ENCODE measurements around the gene CRYGA.
"Not testable (repeated sequence)": the region's sequence is repeated elsewhere in the genome, so short reads cannot be mapped to it uniquely, and the experiment has no call there.

CRYGA gene

DNA sequence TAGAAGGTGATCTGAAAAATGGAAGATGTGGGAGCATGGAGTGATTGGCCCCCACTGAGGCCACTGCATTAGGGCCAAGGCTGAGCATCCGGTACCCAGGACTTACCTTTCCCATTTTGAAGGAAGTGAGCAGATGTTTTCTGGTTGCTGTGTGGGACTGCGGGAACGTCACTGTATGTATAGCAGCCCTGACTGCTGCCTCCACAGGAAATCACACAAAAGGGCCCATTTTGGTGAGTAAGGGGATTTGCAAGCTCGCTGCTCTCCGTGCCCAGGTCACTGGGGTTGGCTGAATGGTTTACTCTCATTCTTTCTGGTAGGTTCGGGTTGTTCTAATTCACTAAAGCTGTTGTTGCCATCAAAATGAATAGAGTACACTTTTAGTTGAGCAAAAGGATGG, 17.4 kb downstream of the CRYGA start, which contains the start of gene CRYGB:
CRYGB (minus strand) TSS at position 153 of the 400 bp plus-strand sequence; CDS start at position 115, 38 bp downstream.
- no peak for DNase-seq (ENCODE audit: extremely low read depth, low read depth)
- TF ChIP-seq, protein P1, sequence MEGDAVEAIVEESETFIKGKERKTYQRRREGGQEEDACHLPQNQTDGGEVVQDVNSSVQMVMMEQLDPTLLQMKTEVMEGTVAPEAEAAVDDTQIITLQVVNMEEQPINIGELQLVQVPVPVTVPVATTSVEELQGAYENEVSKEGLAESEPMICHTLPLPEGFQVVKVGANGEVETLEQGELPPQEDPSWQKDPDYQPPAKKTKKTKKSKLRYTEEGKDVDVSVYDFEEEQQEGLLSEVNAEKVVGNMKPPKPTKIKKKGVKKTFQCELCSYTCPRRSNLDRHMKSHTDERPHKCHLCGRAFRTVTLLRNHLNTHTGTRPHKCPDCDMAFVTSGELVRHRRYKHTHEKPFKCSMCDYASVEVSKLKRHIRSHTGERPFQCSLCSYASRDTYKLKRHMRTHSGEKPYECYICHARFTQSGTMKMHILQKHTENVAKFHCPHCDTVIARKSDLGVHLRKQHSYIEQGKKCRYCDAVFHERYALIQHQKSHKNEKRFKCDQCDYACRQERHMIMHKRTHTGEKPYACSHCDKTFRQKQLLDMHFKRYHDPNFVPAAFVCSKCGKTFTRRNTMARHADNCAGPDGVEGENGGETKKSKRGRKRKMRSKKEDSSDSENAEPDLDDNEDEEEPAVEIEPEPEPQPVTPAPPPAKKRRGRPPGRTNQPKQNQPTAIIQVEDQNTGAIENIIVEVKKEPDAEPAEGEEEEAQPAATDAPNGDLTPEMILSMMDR (IDR thresholded peaks at IDR 0.05; ENCODE audit: low read depth, low read length), result no peak

DNA sequence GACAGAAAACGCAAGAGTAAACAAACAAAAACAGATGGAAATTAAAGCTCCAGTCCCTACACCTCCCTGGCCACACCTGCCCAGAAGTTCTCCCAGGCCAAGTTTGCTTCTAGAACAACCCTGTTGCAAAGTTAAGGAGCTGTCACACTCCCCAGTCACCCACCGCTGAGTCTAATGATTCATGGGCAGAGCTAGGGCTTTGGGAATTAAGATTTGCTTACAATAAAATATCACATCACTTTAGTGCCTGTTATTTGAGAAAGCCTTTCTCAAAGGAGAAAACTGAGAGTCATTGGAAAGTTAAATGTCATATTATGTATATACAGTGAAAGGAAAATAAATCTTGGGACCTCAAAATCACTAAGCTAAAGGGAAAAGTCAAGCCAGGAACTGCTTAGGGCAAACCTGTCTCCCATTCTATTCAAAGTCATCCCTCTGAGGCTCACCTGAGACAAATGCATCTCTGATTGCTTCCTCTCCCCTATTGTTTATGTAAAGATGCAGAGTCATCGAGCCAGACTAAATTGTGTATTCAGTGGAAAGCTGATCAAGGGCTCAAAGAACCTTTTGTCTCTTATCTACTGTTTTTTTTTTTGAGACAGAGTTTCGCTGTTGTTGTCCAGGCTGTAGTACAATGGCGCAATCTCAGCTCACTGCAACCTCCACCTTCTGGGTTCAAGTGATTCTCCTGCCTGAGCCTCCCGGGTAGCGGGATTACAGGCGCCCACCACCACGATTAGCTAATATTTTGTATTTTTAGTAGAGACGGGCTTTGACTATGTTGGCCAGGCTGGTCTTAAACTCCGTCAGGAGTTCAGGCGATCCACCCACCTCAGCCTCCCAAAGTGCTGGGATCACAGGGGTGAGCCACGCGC, 20.2 kb downstream of the CRYGA start:
- DNase-seq (ENCODE audit: extremely low read depth, low read depth), result no peak

DNA sequence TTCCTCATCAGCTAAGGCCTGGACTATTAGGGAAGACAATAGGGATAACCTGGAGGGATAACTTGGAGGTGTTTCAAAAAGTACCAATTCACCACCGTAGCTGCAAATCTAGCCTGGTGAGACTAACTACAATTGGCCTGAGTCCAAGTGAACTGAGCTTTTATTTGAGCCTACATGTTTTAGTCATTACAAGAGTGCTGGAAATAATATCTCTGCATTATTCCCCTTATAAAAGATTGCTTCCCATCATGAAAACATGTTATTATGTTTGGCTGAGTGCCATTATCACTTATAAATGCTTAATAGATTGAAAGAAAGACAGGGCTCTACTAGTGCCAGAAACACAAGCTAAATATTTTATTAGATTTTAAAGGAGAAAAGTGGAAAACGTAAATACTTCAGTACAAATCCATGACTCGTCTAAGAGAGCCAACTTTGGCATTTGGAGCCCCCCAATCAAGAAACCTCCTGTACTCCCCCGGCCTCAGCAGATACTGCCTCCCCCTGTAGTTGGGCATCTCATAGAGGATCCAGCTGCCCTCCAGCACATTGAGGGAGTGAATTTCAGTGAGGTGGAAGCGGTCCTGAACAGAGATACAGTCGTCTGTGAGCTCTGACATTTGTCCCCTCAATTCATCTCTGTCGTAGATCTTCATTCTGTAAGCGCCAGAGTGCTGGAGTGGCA, 21.0 kb downstream of the CRYGA start:
- no peak for DNase-seq (ENCODE audit: extremely low read depth, low read depth)
- TF ChIP-seq, protein P1 (IDR thresholded peaks at IDR 0.05; ENCODE audit: low read depth, low read length), result no peak

More for the DNA sequence above, 20.2 kb downstream of the CRYGA start:
- TF ChIP-seq, protein P1 (IDR thresholded peaks at IDR 0.05; ENCODE audit: low read depth, low read length), result no peak

DNA sequence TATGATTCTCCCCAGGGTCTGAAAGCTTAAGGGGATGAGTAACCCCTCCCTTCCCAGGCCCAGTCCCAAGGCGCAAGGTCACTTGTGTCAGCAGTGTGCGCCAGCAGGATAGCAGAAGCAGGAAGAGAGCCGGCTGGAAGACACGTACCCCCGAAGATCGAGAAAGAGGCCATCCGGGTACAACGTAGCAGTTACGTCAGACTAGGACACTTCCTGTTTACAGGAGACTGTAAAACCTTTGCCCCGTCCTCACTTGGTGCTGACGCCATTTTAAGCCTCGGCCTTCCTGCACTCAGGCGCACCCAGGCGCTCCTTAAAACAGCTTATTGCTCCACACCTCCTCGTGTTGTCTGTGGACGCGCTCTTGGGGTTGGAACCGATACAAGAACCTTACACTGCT, 23.9 kb downstream of the CRYGA start:
- TF ChIP-seq, protein P1 (IDR thresholded peaks at IDR 0.05; ENCODE audit: low read depth, low read length), result no peak
- no peak for DNase-seq (ENCODE audit: extremely low read depth, low read depth)

DNA sequence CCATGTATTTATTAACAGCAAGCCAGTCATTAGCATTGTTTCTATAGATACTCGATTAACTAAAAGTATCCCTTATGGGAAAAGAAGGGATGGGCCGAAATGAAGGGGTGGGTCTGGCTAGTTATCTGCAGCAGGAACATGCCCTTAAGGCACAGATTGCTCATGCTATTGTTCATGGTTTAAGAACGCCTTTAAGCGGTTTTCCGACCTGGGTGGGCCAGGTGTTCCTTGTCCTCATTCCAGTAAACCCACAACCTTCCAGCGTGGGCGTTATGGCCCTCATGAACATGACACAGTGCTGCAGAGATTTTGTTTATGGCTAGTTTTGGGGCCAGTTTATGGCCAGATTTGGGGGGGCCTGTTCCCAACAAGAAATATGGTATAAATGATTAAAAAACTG, 25.1 kb downstream of the CRYGA start:
- DNase-seq (ENCODE audit: extremely low read depth, low read depth), result not testable (repeated sequence)

DNA sequence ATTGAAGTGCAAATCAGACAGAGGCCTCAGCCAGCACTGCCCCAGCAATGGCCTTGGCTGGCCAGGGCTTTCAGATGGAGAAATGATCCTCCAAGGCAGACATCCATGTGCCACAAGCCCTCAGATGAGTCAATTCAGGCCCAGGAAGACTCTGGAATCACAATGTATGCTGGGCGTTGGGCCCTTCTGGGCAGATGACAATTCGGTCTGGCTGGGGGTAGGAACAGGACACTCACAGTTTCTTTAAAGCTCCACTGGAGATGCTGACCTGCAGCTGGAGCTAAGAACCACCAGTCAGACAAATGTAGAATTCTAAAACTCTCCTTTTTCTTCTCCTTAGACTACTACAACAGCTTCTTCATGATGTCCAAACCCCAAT, 26.7 kb downstream of the CRYGA start:
- TF ChIP-seq, protein P1 (IDR thresholded peaks at IDR 0.05; ENCODE audit: low read depth, low read length), result no peak

DNA sequence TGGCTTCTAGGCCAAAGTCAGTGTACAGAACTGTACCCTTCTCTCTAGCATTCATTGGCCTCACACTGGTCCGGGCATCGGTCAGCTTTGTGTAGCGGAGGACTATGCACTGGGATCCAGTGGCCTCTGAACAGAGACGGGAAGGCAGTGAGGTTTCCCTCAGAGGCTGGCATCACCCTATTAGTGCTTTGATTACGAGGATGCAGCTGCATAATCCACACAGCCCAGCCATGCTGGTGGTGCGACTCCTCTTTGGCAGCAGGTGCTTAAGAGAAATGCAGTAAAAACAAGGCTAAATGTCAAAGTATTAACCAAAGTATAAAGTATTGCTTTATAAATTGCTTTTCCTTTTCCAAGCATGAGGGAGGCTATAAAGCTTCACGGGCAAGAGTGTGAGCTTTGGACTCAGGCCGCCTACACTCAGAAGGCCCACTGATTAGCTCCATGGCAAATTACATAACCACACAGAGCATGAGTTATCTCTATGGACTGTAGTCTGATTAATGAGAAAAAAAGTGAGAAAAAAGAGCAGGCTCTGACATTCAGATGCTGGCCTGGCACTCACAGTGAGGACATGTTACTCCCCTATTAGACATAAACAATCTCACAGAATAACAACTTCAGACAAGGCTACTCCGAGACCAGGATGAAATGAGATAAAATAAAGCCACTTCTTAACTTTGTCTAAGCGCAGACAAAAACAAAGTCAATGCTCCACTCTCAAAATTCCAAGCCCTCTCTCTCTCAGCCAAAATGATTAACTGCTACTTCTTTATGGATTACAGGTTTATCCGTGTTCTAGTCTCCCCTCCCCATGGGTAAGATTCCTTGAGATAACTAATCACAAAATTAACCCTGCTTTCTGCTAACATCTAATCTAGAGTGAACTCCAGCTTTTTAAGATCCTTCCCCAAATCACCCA, 27.3 kb downstream of the CRYGA start:
- DNase-seq (ENCODE audit: extremely low read depth, low read depth), result no peak
- TF ChIP-seq, protein P1 (IDR thresholded peaks at IDR 0.05; ENCODE audit: low read depth, low read length), result no peak

More for the DNA sequence above, 26.7 kb downstream of the CRYGA start:
- DNase-seq (ENCODE audit: extremely low read depth, low read depth), result no peak
